Panc1 (cell line): ENCODE results near the gene IL1RAPL1. TPM values are rescaled to one million over a fixed set of nuclear protein-coding genes. Genes with fewer than 3 reads are reported as not detected.

ENCODE experiments used
- ATAC-seq: fragments of 200-7000 bp; cut with Tn5 transposase; 2 replicates; pipeline ENCODE4 v1.9.1; 2020; ENCODE audit warnings: mild to moderate bottlenecking, moderate library complexity
- BruUV-seq: library from RNA; stranded (reverse); fragments of 400-500 nt; replicated peaks from 2 replicates; lab custom pipeline; 2021; lab: Mats Ljungman, UMichigan
- CTCF ChIA-PET: fragments of 300-600 bp; sonication (Branson Sonifier 250); formaldehyde crosslinking; loops from one replicate; lab custom pipeline; 2022; ENCODE audit warnings: antibody characterized with exemption; lab: Charles Lee
- POLR2A ChIA-PET: fragments of 300-600 bp; sonication (Branson Sonifier 250); formaldehyde crosslinking; loops from one replicate; lab custom pipeline; 2022; ENCODE audit warnings: antibody characterized with exemption; lab: Charles Lee
- DNase-seq: peaks from one replicate; pipeline ENCODE4 v3.0.0-alpha.2; 2010; ENCODE audit warnings: low read depth, low spot score
- H3K27ac ChIP-seq: 2 replicates; pipeline ENCODE4 v1.5.1; 2011; ENCODE audit warnings: mild to moderate bottlenecking, low read length, inconsistent platforms
- H3K27me3 ChIP-seq: fragments of 200-500 bp; sonication (Bioruptor generic); 2 replicates; pipeline ENCODE4 v1.6.0; 2014; ENCODE audit warnings: low read length, inconsistent platforms; ENCODE audit not compliant: control insufficient read depth, insufficient read depth
- H3K36me3 ChIP-seq: fragments of 200-500 bp; sonication (Bioruptor generic); 2 replicates; pipeline ENCODE4 v1.5.1; 2014; ENCODE audit warnings: inconsistent platforms, mild to moderate bottlenecking, low read length, moderate library complexity; ENCODE audit not compliant: control insufficient read depth, insufficient read depth
- H3K4me1 ChIP-seq: 2 replicates; pipeline ENCODE4 v1.5.1; 2011; ENCODE audit warnings: inconsistent platforms, mild to moderate bottlenecking, low read length, moderate library complexity; ENCODE audit not compliant: control insufficient read depth, insufficient read depth
- H3K4me3 ChIP-seq, 2 experiments: 2 replicates each; pipeline ENCODE4 v1.5.1; 2011 to 2012; ENCODE audit warnings: low read depth in 2 of 2, low read length in 2 of 2, mild to moderate bottlenecking in 2 of 2, inconsistent platforms in 1 of 2, moderate library complexity in 1 of 2
- H3K9me3 ChIP-seq: fragments of 200-500 bp; sonication (Bioruptor generic); 2 replicates; pipeline ENCODE4 v1.5.1; 2014; ENCODE audit warnings: low read depth, mild to moderate bottlenecking, inconsistent platforms, low read length, moderate library complexity; ENCODE audit not compliant: control insufficient read depth, insufficient read depth
- POLR2AphosphoS5 ChIP-seq: IDR thresholded peaks from 2 replicates; pipeline ENCODE4 v1.6.1; 2012; ENCODE audit warnings: mild to moderate bottlenecking, low read depth, low read length, moderate library complexity
- SIN3A ChIP-seq: IDR thresholded peaks from 2 replicates; pipeline ENCODE4 v1.6.1; 2012; ENCODE audit warnings: low read depth, mild to moderate bottlenecking, low read length, moderate library complexity, borderline replicate concordance; ENCODE audit not compliant: insufficient read depth
- TCF7L2 ChIP-seq: IDR thresholded peaks from 2 replicates; pipeline ENCODE4 v1.6.1; 2011; ENCODE audit warnings: mild to moderate bottlenecking, low read depth, low read length, inconsistent platforms
- in situ Hi-C: cut with HindIII; loops from 2 replicates; pipeline ENCODE4 v1.10.0; 2016; ENCODE audit warnings: low sequenced_read_pairs, low pct_unique_long_range_greater_than_20kb
- intact Hi-C: fragments of 100-400 bp; cut with micrococcal nuclease; formaldehyde crosslinking; loops from one replicate; pipeline ENCODE4 v1.10.0; 2022; ENCODE audit not compliant: unreplicated experiment
- total RNA-seq: library from RNA; stranded (reverse); gene quantifications from one replicate; pipeline ENCODE4 v1.2.1, GENCODE V29; 2021; ENCODE audit not compliant: unreplicated experiment
- TF ChIP-seq, protein P1 (sequence below): fragments of 450-650 bp; IDR thresholded peaks from 2 replicates; pipeline ENCODE4 v1.5.1; 2017; ENCODE audit warnings: mild to moderate bottlenecking
- TF ChIP-seq, protein P2 (sequence below), 2 experiments: IDR thresholded peaks; 2 replicates each; pipeline ENCODE4 v1.6.1; 2011 to 2012; ENCODE audit warnings: low read depth in 2 of 2, control low read depth in 1 of 2, low read length in 1 of 2, mild to moderate bottlenecking in 1 of 2, moderate library complexity in 1 of 2; ENCODE audit not compliant: insufficient read depth in 1 of 2

Gene IL1RAPL1
- total RNA-seq, 1 experiment from 2014 or later, result 0.59 TPM

DNA sequence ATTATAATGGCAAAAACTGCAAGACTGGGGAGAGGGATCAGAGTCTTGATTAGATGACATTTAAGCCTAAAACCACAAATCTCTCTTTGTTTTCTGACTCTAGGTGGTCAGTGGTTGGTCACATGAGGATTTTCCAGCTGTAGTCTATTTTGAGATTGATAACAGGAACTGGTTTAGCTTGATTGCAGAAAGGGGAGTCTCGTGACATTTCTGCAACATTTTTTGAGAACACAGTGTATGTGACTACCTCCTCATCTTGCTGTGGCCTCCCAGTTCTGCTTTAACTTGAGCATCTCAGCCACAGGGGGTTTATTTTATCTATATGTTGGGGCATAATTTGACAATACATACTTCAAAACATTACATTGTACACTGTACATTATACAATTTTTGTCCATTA, 901.7 kb downstream of the IL1RAPL1 start:
- Histone ChIP-seq H3K36me3 (no peaks in the 10 kb centered on the region), H3K27ac (peak overlapping the region; percentile 23; the same call in 1 of the 2 replicates), H3K4me1 (no peaks in the 10 kb centered on the region), H3K27me3 (no peaks in the 10 kb centered on the region), H3K9me3 (no peaks in the 10 kb centered on the region), H3K4me3 (no peak overlapping the region)
- ChIA-PET CTCF (no interaction called here), POLR2A (no interaction called here)
- DNase-seq (no peak), ATAC-seq (no peak)
- intact Hi-C loops (no loop called here), in situ Hi-C loops (no loop called here)
- BruUV-seq, result no TSS peak
- TF ChIP-seq SIN3A (no peak), POLR2AphosphoS5 (no peak)
- TF ChIP-seq, protein P1, sequence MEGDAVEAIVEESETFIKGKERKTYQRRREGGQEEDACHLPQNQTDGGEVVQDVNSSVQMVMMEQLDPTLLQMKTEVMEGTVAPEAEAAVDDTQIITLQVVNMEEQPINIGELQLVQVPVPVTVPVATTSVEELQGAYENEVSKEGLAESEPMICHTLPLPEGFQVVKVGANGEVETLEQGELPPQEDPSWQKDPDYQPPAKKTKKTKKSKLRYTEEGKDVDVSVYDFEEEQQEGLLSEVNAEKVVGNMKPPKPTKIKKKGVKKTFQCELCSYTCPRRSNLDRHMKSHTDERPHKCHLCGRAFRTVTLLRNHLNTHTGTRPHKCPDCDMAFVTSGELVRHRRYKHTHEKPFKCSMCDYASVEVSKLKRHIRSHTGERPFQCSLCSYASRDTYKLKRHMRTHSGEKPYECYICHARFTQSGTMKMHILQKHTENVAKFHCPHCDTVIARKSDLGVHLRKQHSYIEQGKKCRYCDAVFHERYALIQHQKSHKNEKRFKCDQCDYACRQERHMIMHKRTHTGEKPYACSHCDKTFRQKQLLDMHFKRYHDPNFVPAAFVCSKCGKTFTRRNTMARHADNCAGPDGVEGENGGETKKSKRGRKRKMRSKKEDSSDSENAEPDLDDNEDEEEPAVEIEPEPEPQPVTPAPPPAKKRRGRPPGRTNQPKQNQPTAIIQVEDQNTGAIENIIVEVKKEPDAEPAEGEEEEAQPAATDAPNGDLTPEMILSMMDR, result no peak

DNA sequence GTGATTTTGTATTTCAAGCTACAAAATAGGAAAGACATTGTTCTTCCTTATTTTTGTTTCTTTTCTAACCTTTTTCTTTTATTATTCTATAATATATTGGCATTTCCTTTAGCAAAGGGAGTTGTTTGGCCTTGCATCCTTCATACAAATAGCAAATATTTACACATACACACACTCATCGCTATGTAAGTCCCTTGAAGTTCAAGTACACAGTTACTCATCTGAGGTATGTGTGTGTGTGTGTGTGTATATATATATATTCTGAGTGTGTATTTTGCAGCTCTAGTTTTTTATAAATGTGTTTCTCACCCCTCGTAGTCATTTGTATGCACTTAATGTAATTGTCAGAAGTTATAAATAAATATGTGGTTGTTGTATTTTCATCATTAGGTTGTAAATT, 903.4 kb downstream of the IL1RAPL1 start:
- Histone ChIP-seq H3K27ac (peak overlapping the region; percentile 54; the same call in 1 of the 2 replicates), H3K36me3 (no peaks in the 10 kb centered on the region), H3K9me3 (no peaks in the 10 kb centered on the region; the same call in 1 of the 2 replicates), H3K27me3 (no peaks in the 10 kb centered on the region), H3K4me3 (no peak overlapping the region), H3K4me1 (no peaks in the 10 kb centered on the region)
- CTCF ChIA-PET, result no interaction called here
- POLR2A ChIA-PET, result no interaction called here
- no TSS peak for BruUV-seq
- in situ Hi-C loops, result no loop called here
- TF ChIP-seq, protein P2, sequence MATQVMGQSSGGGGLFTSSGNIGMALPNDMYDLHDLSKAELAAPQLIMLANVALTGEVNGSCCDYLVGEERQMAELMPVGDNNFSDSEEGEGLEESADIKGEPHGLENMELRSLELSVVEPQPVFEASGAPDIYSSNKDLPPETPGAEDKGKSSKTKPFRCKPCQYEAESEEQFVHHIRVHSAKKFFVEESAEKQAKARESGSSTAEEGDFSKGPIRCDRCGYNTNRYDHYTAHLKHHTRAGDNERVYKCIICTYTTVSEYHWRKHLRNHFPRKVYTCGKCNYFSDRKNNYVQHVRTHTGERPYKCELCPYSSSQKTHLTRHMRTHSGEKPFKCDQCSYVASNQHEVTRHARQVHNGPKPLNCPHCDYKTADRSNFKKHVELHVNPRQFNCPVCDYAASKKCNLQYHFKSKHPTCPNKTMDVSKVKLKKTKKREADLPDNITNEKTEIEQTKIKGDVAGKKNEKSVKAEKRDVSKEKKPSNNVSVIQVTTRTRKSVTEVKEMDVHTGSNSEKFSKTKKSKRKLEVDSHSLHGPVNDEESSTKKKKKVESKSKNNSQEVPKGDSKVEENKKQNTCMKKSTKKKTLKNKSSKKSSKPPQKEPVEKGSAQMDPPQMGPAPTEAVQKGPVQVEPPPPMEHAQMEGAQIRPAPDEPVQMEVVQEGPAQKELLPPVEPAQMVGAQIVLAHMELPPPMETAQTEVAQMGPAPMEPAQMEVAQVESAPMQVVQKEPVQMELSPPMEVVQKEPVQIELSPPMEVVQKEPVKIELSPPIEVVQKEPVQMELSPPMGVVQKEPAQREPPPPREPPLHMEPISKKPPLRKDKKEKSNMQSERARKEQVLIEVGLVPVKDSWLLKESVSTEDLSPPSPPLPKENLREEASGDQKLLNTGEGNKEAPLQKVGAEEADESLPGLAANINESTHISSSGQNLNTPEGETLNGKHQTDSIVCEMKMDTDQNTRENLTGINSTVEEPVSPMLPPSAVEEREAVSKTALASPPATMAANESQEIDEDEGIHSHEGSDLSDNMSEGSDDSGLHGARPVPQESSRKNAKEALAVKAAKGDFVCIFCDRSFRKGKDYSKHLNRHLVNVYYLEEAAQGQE (IDR thresholded peaks at IDR 0.05; ENCODE audit: insufficient read depth in 1 of 2, low read depth in 2 of 2, low read length in 1 of 2), result no peak
- TF ChIP-seq SIN3A, result no peak
- TF ChIP-seq, protein P1, result no peak
- TF ChIP-seq TCF7L2, result no peak
- TF ChIP-seq POLR2AphosphoS5, result no peak
- DNase-seq (no peak), ATAC-seq (peak; percentile 88)
- intact Hi-C loops, result no loop called here
